ENCODE results near the gene DSCAML1.

DNA sequence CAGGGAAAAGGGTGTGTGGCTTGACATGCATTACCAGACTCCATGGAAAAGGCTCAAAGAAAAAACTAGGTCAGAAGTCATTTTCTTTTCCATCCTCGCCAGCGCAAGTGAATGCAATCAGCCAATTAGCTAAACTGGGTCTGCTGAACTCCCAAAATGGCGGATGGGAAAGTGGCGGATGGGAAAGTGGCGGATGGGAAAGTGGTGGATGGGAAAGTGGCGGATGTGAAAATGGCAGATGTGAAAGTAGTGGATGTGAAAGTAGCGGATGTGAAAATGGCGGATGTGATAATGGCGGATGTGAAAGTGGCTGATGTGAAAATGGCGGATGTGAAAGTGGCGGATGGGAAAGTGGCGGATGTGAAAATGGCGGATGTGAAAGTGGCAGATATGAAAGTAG is 311.0 kb downstream of the DSCAML1 start:
- TF ChIP-seq TAF1 (IDR thresholded peaks at IDR 0.05; ENCODE audit: borderline replicate concordance, insufficient read depth, low read length) (no peak), SIN3A (IDR thresholded peaks at IDR 0.05; ENCODE audit: borderline replicate concordance, insufficient read depth, low read length) (no peak), POLR2AphosphoS5 (IDR thresholded peaks at IDR 0.05; ENCODE audit: low read depth, low read length) (no peak), FOXP2 (optimal IDR thresholded peaks at IDR 0.05; ENCODE audit: borderline replicate concordance, extremely low read depth, extremely low read length, insufficient read depth) (no peak)
